ENCODE results near the gene CLCA2. TPM values are rescaled to one million over a fixed set of nuclear protein-coding genes. Genes with fewer than 3 reads are reported as not detected.

Gene CLCA2
- total and polyA plus RNA-seq, 9 donors, result 0.07 to 0.25 TPM; not detected in 7

GRCh38 chr1:86449103-86449502 is 25.1 kb downstream of the CLCA2 start:
- WGBS, 3 donors, result 94 to 98% (median 95%) methylated on average over 1 of the region's 1 CpG
- no peaks in the 10 kb centered on the region for H3K4me1 ChIP-seq (ENCODE audit: insufficient read depth)
- H3K4me3 ChIP-seq, result no peak overlapping the region
- TF ChIP-seq CTCF (IDR thresholded peaks at IDR 0.05) (no peak), POLR2A (IDR thresholded peaks at IDR 0.05) (no peak), EP300 (IDR thresholded peaks at IDR 0.05) (no peak)
- DNase-seq, result no peak
- H3K27me3 ChIP-seq, result no peaks in the 10 kb centered on the region
- intact Hi-C loops (cut with DNase I), result no loop called here
- H3K27ac ChIP-seq, result no peak overlapping the region
- no peaks in the 10 kb centered on the region for H3K36me3 ChIP-seq
- no peaks in the 10 kb centered on the region for H3K9me3 ChIP-seq

DNA sequence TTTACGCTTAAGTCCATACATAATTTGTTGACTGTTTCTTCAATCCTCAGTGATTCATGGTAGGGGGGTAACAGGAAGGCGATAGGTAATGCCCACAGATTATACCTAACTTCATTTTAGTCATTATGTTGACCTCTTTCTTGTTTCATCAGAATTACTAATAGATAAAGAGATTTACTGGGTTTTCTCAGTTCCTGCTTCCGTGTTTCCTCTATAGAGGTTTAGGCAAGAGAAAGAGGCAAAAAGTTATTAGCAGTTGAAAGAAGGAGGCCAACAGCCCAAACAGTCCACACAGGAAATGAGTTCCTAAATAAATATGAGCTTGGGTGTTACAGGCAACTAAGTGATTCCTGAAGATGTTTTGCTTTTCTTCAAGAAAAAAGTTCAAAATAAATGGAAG is 26.9 kb downstream of the CLCA2 start:
- H3K27ac ChIP-seq, result no peak overlapping the region
- intact Hi-C loops (cut with DNase I), result no loop called here
- TF ChIP-seq CTCF (IDR thresholded peaks at IDR 0.05) (no peak), POLR2A (IDR thresholded peaks at IDR 0.05) (no peak), EP300 (IDR thresholded peaks at IDR 0.05) (no peak)
- H3K4me1 ChIP-seq (ENCODE audit: insufficient read depth), result no peaks in the 10 kb centered on the region
- DNase-seq, result no peak
- H3K36me3 ChIP-seq, result no peaks in the 10 kb centered on the region
- no peaks in the 10 kb centered on the region for H3K27me3 ChIP-seq
- WGBS, 3 donors, result 60 to 65% (median 64%) methylated on average over 3 of the region's 3 CpGs
- H3K4me3 ChIP-seq, result no peak overlapping the region
- no peaks in the 10 kb centered on the region for H3K9me3 ChIP-seq

DNA sequence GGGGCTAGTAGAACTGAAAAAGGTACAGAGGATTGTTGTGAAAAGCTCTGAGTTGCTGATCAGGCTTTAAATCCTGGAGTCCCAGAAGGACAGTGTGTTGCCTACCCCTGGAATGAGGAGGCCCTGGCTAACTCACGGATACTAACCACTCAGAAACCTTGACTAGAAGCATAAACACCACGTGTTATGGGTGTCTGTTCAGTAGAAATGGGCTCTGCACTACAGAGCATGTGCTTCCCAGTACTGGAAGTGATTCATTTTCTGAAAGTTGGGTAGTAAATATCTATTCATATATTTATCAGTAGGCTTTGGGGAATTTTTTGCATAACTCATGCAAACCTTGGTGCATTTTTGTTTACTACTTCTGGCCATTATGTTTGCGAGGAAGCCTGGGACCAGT is 29.7 kb downstream of the CLCA2 start:
- H3K36me3 ChIP-seq, result no peaks in the 10 kb centered on the region
- no peak overlapping the region for H3K4me3 ChIP-seq
- DNase-seq, result no peak
- H3K4me1 ChIP-seq (ENCODE audit: insufficient read depth), result no peaks in the 10 kb centered on the region
- no peak overlapping the region for H3K27ac ChIP-seq
- H3K9me3 ChIP-seq, result no peaks in the 10 kb centered on the region
- WGBS, 3 donors, result 61 to 68% (median 66%) methylated on average over 3 of the region's 3 CpGs
- no peaks in the 10 kb centered on the region for H3K27me3 ChIP-seq
- intact Hi-C loops (cut with DNase I), result no loop called here
- TF ChIP-seq POLR2A (IDR thresholded peaks at IDR 0.05), result no peak
- no peak for TF ChIP-seq CTCF (IDR thresholded peaks at IDR 0.05)
- no peak for TF ChIP-seq EP300 (IDR thresholded peaks at IDR 0.05)

DNA sequence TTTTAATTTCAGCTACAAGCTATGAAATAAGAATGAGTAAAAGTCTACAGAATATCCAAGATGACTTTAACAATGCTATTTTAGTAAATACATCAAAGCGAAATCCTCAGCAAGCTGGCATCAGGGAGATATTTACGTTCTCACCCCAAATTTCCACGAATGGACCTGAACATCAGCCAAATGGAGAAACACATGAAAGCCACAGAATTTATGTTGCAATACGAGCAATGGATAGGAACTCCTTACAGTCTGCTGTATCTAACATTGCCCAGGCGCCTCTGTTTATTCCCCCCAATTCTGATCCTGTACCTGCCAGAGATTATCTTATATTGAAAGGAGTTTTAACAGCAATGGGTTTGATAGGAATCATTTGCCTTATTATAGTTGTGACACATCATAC is 31.1 kb downstream of the CLCA2 start:
- Histone ChIP-seq H3K4me3 (no peak overlapping the region), H3K27ac (no peak overlapping the region), H3K4me1 (ENCODE audit: insufficient read depth) (no peaks in the 10 kb centered on the region), H3K36me3 (no peaks in the 10 kb centered on the region), H3K27me3 (no peaks in the 10 kb centered on the region), H3K9me3 (no peaks in the 10 kb centered on the region)
- intact Hi-C loops (cut with DNase I), result no loop called here
- WGBS, 3 donors, result 53 to 66% (median 61%) methylated on average over 5 of the region's 5 CpGs
- TF ChIP-seq EP300 (IDR thresholded peaks at IDR 0.05), result no peak
- TF ChIP-seq CTCF (IDR thresholded peaks at IDR 0.05), result no peak
- no peak for TF ChIP-seq POLR2A (IDR thresholded peaks at IDR 0.05)
- no peak for DNase-seq

- 13 to 18% (median 16%) methylated on average over 1 of the region's 1 CpG for WGBS, 3 donors
- no peaks in the 10 kb centered on the region for H3K36me3 ChIP-seq
Observed at GRCh38 chr1:86460998-86461397, 37.0 kb downstream of the CLCA2 start.

More at GRCh38 chr1:86460998-86461397, 37.0 kb downstream of the CLCA2 start:
- intact Hi-C loops (cut with DNase I), result no loop called here
- Histone ChIP-seq H3K4me1 (ENCODE audit: insufficient read depth) (no peaks in the 10 kb centered on the region), H3K27me3 (no peaks in the 10 kb centered on the region), H3K9me3 (no peaks in the 10 kb centered on the region), H3K27ac (no peak overlapping the region), H3K4me3 (no peak overlapping the region)
- no peak for DNase-seq
- TF ChIP-seq EP300 (IDR thresholded peaks at IDR 0.05) (no peak), POLR2A (IDR thresholded peaks at IDR 0.05) (no peak), CTCF (IDR thresholded peaks at IDR 0.05) (no peak)
